Lower leg skin (tissue), 4 donors: ENCODE data around the gene SMARCB1. TPM values are rescaled to one million over a fixed set of nuclear protein-coding genes. Genes with fewer than 3 reads are reported as not detected.

Experiments used
- DNase-seq, 2 donors: peaks; one replicate each; pipeline ENCODE4 v3.0.0-alpha.2; 2019; ENCODE audit warnings: low spot score in 2 of 2
- H3K4me3 ChIP-seq: fragments of 200-600 bp; sonication (generic); 2 replicates; pipeline ENCODE4 v1.5.1; 2017; ENCODE audit warnings: mild to moderate bottlenecking, low read depth; ENCODE audit not compliant: poor library complexity, severe bottlenecking
- CTCF ChIP-seq, 3 donors: fragments of 450-650 bp; IDR thresholded peaks; one replicate each; pipeline ENCODE4 v1.5.1; 2016; ENCODE audit warnings: antibody characterized with exemption in 3 of 3, mild to moderate bottlenecking in 3 of 3, moderate library complexity in 2 of 3
- POLR2A ChIP-seq, 2 donors: fragments of 450-650 bp; IDR thresholded peaks; one replicate each; pipeline ENCODE4 v1.6.1; 2016 to 2017; ENCODE audit warnings: antibody characterized with exemption in 2 of 2, mild to moderate bottlenecking in 1 of 2, moderate library complexity in 1 of 2
- WGBS, 2 donors: methylation state at CpG; one replicate each; pipeline ENCODE4 v1.1.5; 2018; 5-methylcytosine and 5-hydroxymethylcytosine counted together
- intact Hi-C: fragments of 100-400 bp; cut with DNase I; formaldehyde crosslinking; loops from one replicate; pipeline ENCODE4 v1.15.0; 2023; ENCODE audit warnings: low total_unique reads
- total RNA-seq, 4 donors: library from RNA; depleted of rRNA; stranded (reverse); fragments of >200 nt; gene quantifications; one replicate each; pipeline ENCODE4 v1.1.0, GENCODE V29; 2016

Gene SMARCB1
- total RNA-seq, 4 donors from 2014 or later, result 52.2 to 61.6 (median 55.2) TPM

DNA sequence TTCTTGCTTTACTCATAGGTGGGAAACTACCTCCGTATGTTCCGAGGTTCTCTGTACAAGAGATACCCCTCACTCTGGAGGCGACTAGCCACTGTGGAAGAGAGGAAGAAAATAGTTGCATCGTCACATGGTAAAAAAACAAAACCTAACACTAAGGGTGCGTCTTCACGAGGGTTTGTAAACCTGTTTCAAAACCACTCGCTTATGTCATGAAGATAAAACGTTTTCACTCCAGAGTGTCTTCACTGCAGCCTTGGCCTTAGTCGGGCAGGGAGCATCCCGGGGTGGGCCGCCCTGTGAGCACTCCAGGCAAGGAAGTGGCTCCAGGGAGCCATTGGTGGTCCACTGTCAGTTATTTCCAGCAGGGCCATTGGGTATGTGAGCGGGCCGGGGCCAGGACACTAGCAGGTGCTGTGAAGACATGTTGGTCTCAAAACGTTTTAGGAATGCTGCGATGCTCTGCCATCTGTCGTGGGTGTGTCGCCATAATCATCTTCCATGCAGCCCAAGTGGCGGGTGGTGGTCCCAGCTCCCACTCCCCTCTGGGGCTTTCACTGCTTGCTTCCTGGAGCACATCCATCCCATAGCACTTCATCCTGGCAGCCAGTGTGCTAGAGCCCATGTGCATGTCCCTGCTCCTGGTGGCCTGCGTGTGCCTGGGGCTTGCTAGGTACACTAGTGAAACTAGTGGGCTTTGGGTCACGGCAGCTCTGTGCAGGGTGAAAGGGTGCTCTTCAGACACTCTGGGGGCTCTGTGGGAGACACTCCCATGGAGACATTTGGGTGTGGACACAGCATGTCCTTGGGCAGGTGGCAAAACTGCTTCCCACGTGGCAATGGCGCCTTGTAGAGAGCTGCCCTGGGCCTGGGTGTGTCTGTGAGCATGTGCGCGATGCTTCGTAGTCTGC is 5.2 kb downstream of the SMARCB1 start:
- WGBS, 2 donors, result 76 to 81% methylated on average over 24 to 25 of the region's 25 CpGs
- no peak for DNase-seq
- intact Hi-C loops, result no loop called here
- TF ChIP-seq CTCF (IDR thresholded peaks at IDR 0.05), result no peak
- no peak for TF ChIP-seq POLR2A (IDR thresholded peaks at IDR 0.05)
- H3K4me3 ChIP-seq, result no peak overlapping the region

DNA sequence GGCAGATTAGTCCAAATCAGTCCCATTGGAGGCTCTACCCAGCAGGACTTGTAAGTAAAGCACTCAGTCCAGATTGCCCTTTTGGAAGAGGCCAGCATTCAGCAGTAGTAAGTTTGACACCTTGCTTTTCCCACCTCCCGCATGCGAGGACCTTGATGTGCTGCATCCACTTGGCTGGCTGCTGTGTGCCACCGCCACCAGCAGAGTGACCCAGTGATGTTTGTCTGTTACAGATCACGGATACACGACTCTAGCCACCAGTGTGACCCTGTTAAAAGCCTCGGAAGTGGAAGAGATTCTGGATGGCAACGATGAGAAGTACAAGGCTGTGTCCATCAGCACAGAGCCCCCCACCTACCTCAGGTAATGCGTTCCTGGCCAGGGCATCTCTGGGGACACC is 6.6 kb downstream of the SMARCB1 start:
- 93 to 94% methylated on average over 8 of the region's 8 CpGs for WGBS, 2 donors
- DNase-seq, result no peak
- intact Hi-C loops, result no loop called here
- H3K4me3 ChIP-seq, result no peak overlapping the region
- no peak for TF ChIP-seq CTCF (IDR thresholded peaks at IDR 0.05)
- TF ChIP-seq POLR2A (IDR thresholded peaks at IDR 0.05), result no peak

GRCh38 chr22:23796461-23796860 is 9.7 kb downstream of the SMARCB1 start:
- TF ChIP-seq CTCF (IDR thresholded peaks at IDR 0.05), result no peak
- TF ChIP-seq POLR2A (IDR thresholded peaks at IDR 0.05), result no peak
- WGBS, 2 donors, result 54% methylated on average over 5 of the region's 5 CpGs
- intact Hi-C loops, result no loop called here
- H3K4me3 ChIP-seq, result no peak overlapping the region
- no peak for DNase-seq

DNA sequence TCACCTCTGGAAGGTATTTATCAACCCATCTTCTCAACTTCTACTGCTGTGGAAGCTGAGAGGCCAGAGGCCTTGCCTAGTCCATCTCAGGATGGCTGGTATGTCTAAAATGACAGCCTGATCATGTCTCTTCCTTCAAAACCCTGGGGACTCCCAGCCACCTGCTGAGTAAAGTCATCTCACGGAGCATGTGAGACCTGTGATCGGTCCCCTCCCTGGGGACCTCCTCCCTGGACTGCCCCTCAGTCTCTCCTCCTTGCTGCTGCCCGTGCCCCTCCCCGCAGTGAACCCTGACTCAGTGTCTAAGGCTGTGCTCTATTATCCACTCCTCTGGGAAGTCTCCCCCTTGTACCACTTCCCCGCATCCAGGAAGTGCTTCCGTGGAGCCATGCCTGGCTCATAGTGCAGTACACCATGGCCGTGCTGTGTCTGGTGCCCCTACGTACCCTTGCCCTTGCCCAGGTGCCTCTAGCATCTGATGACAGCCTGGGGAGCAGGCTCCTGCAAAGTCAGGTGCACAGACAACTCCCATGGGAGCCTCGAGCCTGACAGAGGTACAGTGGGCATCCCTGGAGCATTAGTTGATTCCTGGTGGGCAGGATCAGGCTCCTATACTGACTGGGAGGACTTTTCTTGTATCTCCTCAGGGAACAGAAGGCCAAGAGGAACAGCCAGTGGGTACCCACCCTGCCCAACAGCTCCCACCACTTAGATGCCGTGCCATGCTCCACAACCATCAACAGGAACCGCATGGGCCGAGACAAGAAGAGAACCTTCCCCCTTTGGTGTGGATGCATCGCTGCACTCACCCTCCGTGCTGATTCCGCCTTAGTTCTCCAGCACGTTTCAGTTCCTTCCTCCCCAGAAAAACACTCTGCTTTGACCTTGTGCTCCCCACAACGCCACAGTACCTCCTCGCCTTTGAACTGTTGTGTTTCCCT is 13.8 kb downstream of the SMARCB1 start:
- intact Hi-C loops, result no loop called here
- no peak overlapping the region for H3K4me3 ChIP-seq
- 91 to 95% methylated on average over 17 to 18 of the region's 18 CpGs for WGBS, 2 donors
- no peak for DNase-seq
- TF ChIP-seq CTCF (IDR thresholded peaks at IDR 0.05), result no peak
- TF ChIP-seq POLR2A (IDR thresholded peaks at IDR 0.05), result no peak

- TF ChIP-seq POLR2A (IDR thresholded peaks at IDR 0.05) (no peak), CTCF (IDR thresholded peaks at IDR 0.05) (no peak)
- no peak overlapping the region for H3K4me3 ChIP-seq
- no peak for DNase-seq
- intact Hi-C loops, result no loop called here
- 87 to 90% methylated on average over 11 of the region's 11 CpGs for WGBS, 2 donors
These were observed 14.6 kb downstream of the SMARCB1 start for GRCh38 chr22:23801238-23801821.
